NB4 (cell line): ENCODE data around the gene RAB20.
"Not testable (repeated sequence)": the region's sequence is repeated elsewhere in the genome, so short reads cannot be mapped to it uniquely, and the experiment has no call there.

Experiments used
- DNase-seq: peaks from one replicate; pipeline ENCODE4 v3.0.0; 2010; ENCODE audit warnings: low read depth
- H3K4me3 ChIP-seq: one replicate; pipeline ENCODE4 v1.5.1; 2011; ENCODE audit warnings: mild to moderate bottlenecking, low read depth, low read length, moderate library complexity
- CTCF ChIP-seq: IDR thresholded peaks from one replicate; pipeline ENCODE4 v1.5.1; 2012; ENCODE audit warnings: low read depth, low read length
- MAX ChIP-seq: IDR thresholded peaks from 2 replicates; pipeline ENCODE4 v1.6.1; 2011; ENCODE audit warnings: low read depth, low read length
- MYC ChIP-seq: IDR thresholded peaks from 2 replicates; pipeline ENCODE4 v1.6.1; 2011; ENCODE audit warnings: low read depth, low read length
- POLR2A ChIP-seq: IDR thresholded peaks from 2 replicates; pipeline ENCODE4 v1.6.1; 2011; ENCODE audit warnings: mild to moderate bottlenecking; ENCODE audit not compliant: insufficient read length; ENCODE audit errors: extremely low read depth

RAB20 gene

GRCh38 chr13:110561344-110562035, at the start of gene RAB20:
Gene RAB20, minus strand, starts transcription at chr13:110561722. Its CDS starts 203 bp downstream, at chr13:110561519.
- TF ChIP-seq MYC (no peak), MAX (peak; percentile 57; the same call in 1 of the 2 replicates), CTCF (no peak), POLR2A (peak; percentile 49)
- H3K4me3 ChIP-seq = peak within 1 kb of the TSS; percentile 83
- DNase-seq = peak; percentile 96

GRCh38 chr13:110610955-110611595, 49.6 kb upstream of the RAB20 start:
- TF ChIP-seq CTCF (no peak), MYC (no peak), POLR2A (no peak), MAX (no peak)
- DNase-seq = no peak
- no peak overlapping the region for H3K4me3 ChIP-seq

- H3K4me3 ChIP-seq = no peak overlapping the region
- DNase-seq = no peak
- no peak for TF ChIP-seq CTCF
- TF ChIP-seq MYC = no peak
- no peak for TF ChIP-seq MAX
- TF ChIP-seq POLR2A = no peak
Measured at GRCh38 chr13:110607675-110608224, 46.2 kb upstream of the RAB20 start.

- DNase-seq, H3K4me3 ChIP-seq: not testable (repeated sequence)
Measured at GRCh38 chr13:110606281-110606680, 44.8 kb upstream of the RAB20 start.

GRCh38 chr13:110605132-110605531, 43.6 kb upstream of the RAB20 start:
- no peak for DNase-seq
- TF ChIP-seq POLR2A (no peak), MAX (no peak), MYC (no peak), CTCF (no peak)
- no peak overlapping the region for H3K4me3 ChIP-seq

GRCh38 chr13:110600980-110601379, 39.5 kb upstream of the RAB20 start:
- TF ChIP-seq CTCF = no peak
- TF ChIP-seq MAX = no peak
- TF ChIP-seq POLR2A = no peak
- TF ChIP-seq MYC = no peak
- DNase-seq = no peak
- no peak overlapping the region for H3K4me3 ChIP-seq
